ENCODE measurements around the gene TTLL4.

Gene TTLL4

GRCh38 chr2:218799990-218800389, 89.4 kb downstream of the TTLL4 start:
- TF ChIP-seq, protein P1, sequence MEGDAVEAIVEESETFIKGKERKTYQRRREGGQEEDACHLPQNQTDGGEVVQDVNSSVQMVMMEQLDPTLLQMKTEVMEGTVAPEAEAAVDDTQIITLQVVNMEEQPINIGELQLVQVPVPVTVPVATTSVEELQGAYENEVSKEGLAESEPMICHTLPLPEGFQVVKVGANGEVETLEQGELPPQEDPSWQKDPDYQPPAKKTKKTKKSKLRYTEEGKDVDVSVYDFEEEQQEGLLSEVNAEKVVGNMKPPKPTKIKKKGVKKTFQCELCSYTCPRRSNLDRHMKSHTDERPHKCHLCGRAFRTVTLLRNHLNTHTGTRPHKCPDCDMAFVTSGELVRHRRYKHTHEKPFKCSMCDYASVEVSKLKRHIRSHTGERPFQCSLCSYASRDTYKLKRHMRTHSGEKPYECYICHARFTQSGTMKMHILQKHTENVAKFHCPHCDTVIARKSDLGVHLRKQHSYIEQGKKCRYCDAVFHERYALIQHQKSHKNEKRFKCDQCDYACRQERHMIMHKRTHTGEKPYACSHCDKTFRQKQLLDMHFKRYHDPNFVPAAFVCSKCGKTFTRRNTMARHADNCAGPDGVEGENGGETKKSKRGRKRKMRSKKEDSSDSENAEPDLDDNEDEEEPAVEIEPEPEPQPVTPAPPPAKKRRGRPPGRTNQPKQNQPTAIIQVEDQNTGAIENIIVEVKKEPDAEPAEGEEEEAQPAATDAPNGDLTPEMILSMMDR (conservative IDR thresholded peaks at IDR 0.05): no peak
- TF ChIP-seq ZFX (IDR thresholded peaks at IDR 0.05): no peak

GRCh38 chr2:218802386-218802994, 91.9 kb downstream of the TTLL4 start:
- H3K27ac ChIP-seq: no peak overlapping the region
- TF ChIP-seq, protein P1 (conservative IDR thresholded peaks at IDR 0.05): no peak
- TF ChIP-seq ZFX (IDR thresholded peaks at IDR 0.05): no peak

More at GRCh38 chr2:218799990-218800389, 89.4 kb downstream of the TTLL4 start:
- H3K27ac ChIP-seq: no peak overlapping the region

DNA sequence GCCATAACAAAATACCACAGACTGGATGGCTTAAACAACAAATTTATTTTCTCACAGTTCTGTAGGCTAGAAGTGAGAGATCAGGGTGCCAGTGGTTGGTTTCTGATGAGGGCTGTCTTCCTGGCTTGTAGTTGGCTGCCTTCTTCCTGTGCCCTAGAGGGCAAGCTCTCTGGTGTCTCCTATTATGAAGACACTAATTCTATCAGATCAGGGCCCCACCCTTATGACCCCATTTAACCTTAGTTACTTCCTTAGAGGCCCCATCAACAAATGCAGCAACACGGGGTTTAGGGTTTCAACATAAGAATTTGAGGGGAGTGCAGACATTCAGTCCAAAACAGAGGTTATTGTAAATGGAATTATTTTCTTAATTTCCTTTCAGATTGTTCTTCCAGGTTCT, 94.2 kb downstream of the TTLL4 start:
- no peak overlapping the region for H3K27ac ChIP-seq
- no peak for TF ChIP-seq ZFX (IDR thresholded peaks at IDR 0.05)
- TF ChIP-seq, protein P1 (conservative IDR thresholded peaks at IDR 0.05): no peak
